Glomerular visceral epithelial cell (primary cell): ENCODE results near the gene YY1.
"Not testable (repeated sequence)": the region's sequence is repeated elsewhere in the genome, so short reads cannot be mapped to it uniquely, and the experiment has no call there.

Experiments
- DNase-seq: peaks from one replicate; pipeline ENCODE4 v3.0.0-alpha.2; 2016; ENCODE audit errors: extremely low spot score

Gene YY1

DNA sequence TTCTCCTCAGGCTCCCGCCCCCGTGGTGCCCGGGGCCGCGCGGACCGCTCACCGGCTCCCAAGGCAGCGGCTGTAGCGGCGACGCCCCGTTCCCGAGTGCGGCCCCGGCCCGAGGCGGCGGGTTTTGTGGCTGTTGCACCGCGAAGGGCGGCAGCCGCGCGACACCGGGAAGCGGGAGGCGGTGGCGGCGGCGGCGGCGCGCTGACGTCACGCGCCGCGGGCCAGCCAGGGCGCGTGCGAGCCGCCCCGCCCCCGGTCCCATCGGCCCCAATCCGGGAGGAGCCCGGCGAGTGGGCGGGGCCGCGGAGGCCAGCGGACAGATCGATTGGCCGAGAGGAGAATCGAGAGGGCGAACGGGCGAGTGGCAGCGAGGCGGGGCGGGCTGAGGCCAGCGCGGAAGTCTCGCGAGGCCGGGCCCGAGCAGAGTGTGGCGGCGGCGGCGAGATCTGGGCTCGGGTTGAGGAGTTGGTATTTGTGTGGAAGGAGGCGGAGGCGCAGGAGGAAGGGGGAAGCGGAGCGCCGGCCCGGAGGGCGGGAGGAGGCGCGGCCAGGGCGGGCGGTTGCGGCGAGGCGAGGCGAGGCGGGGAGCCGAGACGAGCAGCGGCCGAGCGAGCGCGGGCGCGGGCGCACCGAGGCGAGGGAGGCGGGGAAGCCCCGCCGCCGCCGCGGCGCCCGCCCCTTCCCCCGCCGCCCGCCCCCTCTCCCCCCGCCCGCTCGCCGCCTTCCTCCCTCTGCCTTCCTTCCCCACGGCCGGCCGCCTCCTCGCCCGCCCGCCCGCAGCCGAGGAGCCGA, at the start of gene YY1:
TSS of gene YY1 (plus strand) at position 726 of the 792 bp plus-strand sequence. CDS start 101 bp downstream, outside the sequence.
- peak; percentile 99 for DNase-seq

DNA sequence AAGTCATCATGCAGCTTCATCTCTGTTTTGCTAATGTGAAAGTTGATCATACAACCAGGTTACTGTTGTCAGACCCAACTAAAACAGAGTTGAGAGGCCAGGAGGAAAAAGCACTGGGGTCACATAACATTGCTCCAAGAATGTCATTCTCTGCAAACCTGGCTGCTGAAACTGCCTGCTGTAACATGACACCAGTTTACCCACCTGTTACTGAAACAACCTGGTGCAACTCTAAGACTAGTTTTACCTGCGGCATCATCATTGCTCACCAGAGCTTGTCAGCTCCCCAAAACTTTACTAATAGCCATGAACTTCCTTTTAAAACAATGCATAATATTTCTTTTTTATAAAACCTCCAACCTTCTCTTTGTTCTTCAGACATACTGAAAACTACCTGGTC, 48.8 kb upstream of the YY1 start:
- no peak for DNase-seq

DNA sequence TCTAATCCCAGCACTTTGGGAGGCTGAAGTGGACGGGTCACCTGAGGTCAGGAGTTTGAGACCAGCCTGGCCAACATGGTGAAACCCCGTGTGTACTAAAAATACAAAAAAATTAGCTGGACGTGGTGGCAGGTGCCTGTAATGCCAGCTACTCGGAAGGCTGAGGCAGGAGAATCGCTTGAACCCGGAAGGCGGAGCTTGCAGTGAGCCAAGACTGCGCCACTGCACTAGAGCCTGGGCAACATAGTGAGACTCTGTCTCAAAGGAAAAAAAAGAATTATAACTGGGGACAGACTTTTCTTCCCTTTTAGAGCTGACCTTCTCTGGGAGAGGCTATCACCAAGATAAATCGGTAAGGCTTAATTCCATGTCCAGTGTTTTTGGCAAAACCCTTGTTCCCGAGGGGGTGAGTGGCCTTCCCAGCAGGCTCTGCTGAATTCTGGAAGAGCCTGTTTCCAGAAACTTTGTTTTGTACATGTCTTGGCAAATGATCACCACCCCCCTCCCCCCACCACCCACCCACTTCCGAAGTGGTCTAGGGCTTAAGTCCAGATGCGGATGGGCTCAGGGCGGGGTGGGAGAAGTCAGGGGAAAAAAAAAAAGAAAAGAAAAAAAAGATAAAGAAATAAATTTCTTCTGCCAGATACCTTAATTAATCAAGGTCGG, 47.2 kb upstream of the YY1 start:
- DNase-seq: no peak

DNA sequence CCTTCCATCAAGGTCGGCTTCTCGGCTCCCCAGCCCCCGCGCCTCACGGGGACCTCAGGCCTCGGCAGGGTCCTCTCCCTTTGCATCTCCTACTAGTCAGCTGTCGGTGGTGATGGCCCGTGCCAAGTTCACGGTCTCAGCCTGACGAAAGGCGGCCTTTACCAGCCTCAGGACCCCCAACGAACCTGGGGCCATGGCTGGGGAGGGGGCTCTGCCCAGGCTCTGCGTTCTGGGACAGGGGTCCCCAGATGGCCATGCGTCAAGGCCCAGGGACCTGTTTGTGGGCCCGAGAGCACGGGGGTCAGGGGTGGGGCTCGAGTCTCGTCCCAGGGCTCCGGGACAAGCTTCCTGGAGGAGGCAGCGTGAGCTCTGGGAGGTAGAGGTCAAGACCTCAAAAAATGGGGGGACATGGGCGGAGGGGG, 46.7 kb upstream of the YY1 start:
- no peak for DNase-seq

DNA sequence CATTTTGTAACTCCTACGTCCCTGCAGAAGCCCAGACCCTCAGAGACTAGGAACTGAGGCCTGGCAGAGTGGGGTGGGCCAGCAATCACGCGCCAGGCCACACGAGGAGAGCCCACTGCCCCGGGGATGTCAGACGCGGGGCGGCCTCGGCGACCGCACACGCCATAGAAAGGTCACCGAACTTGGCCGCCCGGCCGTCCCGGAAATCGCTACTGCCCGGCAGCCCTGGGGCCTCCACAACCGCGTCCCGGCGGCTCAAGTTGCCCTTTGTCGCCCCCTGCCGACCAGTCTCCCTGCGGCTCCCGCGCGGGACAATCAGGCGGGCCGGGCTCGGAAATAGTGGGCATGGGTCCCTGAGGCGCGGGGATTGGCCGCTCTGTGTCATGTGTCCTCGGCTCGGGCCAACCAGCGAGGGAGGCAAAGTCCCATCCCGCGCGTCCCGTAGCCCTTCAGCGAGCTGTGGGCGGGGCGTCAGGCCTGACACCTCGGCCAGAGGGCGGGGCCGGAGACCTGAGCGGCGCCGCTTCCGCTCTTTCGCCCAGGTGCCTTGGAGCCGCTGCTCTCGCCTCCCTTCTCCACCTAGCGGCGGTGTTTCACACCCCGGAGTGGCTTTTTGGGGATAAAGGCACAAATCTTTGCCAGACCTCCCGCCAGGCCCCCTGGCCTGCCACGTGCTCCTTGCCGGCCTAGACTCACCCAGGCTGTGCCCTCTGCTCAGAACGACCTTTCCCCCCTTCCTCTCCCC, 46.1 kb upstream of the YY1 start:
- peak; percentile 99 for DNase-seq

DNA sequence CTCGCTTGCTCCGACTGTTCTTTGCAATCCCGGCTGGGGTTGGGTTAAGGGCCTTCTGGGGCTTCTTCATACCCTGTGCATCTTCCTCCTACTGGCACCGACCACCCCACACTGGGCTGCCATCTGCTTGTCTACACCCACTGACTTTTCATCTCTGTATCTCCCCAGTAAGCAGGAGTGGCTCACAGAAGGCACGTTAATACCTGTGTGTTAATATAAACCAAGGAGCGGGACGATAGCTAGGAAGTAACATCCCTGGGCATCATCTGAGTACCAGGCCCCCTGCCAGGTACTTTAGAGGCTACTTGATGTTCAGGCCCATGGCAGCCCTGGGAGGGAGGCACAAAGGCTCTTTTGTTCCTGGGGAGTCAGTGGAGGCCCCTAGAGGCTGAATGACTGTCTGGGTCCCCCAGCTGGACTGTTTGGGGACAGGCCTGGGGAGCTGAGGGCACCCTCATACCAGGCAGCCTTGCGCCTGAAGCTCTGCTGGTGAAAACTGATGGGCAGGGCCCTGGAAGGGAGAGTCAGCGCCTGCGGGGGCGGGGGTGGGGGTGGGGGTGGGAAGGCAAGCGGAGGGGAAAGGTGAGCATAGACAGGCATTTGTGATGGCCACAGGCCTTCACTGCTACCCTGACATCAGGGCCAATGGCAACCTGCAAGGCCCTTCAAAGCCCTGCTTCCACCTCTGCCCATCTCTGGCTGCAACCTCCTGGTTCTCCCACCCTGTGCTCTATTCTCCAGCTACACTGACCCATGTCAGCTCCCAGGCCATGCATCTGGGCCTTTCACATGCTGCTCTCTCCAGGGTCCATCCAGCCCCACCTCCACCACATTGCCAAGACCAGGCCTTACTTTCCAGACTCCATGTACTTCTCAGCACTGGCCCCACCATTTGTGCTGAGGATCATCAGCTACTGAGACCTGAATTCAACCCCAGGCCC, 45.3 kb upstream of the YY1 start:
- DNase-seq: no peak

DNA sequence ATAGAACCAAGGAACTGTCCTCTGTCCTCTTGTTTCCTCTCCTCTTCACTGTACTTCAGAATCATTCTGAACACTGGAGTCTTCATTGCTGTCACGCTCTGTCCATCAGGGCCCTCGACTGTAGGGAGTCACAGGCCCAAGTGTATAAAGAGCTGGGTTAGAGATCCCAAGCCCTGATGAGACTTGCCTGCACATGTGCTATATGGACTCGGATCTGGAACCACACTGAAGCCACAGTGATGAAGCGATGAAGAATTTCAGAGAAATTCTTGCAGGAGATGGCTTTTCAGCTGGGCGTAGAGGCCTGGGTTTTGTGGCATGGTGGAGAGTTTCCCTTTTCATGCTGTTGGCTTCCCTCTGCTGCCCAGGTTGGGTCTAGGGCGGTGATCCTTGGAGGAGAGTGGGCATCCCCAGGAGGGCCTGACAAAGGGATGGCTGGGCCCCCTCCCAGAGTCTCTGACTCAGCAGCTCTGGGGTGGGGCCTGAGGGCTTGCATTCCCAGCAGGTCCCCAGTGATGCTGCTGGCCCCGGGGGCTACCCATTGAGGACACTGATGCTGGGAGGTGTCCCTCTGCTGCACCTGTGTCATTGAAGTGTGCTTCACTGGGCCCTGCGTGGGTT, 39.6 kb upstream of the YY1 start:
- DNase-seq: no peak

DNA sequence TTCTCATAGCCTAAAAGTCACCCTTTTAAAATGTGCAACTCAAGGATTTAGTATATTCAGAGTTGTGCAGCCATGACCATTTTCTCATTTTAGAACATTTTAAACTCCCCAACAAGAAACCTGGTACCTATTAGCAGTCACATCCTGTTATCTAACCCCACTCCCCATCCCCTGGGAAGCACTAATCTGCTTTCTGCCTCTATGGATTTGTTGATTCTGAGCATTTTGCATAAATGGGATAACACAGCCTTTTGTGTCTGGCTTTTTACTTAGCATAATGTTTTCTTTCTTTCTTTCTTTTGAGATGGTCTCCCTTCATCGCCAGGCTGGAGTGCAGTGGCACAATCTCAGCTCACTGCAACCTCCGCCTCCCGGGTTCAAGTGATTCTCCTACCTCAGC, 38.6 kb upstream of the YY1 start:
- no peak for DNase-seq

DNA sequence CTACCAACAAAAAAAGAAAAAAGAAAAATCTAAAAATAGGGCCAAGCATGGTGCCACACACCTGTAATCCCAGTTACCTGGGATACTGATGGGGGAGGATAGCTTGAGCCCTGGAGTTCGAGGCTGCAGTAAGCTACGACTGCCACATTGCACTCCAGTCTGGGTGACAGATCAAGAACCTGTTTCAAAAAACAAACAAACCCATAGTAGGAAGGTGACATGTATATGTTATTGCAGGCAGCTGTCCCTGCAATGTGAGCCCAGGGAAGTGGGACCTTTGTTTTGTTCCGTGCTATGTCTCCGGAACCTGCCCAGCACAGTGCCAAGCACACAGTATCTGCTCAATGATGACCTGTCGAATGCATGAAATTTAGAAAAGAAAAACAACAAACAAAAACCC, 37.2 kb upstream of the YY1 start:
- no peak for DNase-seq

DNA sequence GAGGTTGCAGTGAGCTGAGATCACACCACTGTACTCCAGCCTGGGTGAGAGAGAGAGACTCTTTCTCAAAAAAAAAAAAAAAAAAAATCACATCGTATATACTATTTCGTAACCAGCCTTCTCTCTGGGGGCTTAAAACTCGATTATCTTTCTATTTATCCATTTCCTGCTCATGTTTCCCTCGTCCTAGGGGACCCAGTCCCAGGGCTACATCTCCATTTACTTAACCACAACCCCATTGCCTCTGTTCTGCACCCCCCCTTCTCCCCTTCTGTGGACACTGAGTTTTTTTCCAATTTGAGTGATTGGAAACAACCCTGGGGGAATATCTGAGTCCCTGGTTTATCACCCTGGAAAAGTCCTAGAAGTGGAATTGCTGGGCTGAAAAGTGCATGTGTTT, 36.2 kb upstream of the YY1 start:
- no peak for DNase-seq

DNA sequence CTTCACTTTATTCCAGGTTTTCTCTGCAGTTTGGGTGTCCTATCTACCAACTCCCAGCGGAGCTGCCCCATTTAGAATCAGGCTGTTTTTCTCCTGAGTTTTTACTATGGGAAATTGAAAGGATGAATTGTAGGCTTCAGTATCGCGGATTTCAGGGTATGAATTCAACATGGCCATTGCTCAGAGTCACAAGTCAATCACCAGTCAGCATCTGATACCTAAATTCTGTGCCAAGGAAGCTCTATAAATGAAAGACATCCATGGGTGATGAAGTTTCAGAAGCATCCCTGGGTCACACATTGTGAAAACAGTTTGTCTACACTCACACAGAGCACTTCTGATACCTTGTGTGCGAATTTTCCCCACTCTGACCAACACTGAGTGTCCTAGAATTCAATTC, 35.8 kb upstream of the YY1 start:
- no peak for DNase-seq

DNA sequence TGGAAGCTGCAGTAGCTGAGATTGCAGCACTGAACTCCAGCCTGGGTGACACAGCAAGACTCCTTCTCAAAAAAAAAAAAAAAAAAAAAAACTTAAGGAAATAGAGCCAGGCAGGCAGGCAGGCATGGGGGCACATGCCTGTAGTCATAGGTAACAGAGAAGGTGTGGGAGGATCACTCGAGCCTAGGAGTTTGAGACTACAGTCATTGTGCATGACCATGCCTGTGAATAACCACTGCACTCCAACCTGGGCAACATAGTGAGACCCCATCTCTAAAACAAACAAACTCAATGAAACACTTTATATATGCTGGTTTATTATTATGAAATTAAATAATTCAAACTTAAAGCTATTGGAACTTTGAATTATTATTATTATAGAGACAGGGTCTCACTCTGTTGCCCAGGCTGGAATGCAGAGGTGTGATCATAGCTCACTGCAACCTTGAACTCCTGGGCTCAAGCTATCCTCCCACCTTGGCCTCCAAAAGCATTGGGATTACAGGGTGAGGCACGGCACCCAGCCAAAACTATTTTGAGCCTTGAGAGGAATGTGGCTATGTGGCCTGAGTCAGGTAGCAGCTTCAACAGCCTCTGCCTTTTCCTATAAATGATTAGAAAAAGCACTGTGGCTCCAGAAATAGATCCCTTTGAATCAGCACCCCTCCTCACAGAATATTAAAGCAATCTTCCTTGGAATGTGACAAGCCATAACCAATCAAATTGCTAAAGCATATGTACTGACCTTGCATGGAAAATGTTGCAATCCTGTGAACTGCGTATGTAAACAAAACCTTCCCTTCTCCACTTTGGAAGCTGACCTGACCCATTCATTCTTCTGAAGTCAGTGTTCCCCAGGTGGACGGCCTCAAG, 34.7 kb upstream of the YY1 start:
- DNase-seq: no peak

DNA sequence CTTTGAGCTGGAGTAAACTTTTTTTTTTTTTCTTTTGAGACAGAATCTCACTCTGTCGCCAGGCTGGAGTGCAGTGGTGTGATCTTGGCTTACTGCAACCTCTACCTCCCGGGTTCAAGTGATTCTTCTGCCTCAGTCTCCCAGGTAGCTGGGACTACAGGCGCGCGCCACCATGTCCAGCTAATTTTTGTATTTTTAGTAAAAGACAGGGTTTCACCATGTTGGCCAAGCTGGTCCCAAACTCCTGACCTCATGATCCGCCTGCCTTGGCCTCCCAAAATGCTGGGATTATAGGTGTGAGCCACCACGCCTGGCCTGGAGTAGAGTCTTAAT, 34.1 kb upstream of the YY1 start:
- DNase-seq: not testable (repeated sequence)

DNA sequence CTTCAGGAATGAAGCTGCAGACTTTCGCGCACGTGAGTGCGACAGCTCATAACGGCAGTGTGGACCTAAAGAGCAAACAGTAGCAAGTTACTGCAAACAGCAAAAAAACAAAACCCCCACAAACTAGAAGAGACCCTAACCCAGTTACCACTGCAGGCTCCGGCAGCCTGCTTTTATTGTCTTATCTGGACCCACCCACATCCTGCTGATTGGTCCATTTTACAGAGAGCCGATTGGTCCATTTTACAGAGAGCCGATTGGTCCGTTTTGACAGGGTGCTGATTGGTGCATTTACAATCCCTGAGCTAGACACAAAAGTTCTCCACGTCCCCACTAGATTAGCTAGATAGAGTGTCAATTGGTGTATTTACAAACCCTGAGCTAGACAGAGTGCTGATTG, 31.4 kb upstream of the YY1 start:
- not testable (repeated sequence) for DNase-seq

DNA sequence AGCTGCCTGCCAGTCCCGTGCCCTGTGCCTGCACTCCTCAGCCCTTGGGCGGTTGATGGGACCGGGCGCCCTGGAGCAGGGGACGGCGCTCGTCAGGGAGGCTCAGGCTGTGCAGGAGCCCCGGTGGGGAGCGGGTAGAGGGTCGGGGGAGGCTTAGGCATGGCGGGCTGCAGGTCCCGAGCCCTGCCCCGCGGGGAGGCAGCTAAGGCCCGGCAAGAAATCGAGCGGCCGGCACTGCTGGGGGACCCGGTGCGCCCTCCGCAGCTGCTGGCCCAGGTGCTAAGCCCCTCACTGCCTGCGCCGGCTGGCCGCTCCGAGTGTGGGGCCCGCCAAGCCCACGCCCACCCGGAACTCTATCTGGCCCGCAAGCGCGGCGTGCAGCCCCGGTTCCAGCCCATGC, 30.8 kb upstream of the YY1 start:
- not testable (repeated sequence) for DNase-seq

DNA sequence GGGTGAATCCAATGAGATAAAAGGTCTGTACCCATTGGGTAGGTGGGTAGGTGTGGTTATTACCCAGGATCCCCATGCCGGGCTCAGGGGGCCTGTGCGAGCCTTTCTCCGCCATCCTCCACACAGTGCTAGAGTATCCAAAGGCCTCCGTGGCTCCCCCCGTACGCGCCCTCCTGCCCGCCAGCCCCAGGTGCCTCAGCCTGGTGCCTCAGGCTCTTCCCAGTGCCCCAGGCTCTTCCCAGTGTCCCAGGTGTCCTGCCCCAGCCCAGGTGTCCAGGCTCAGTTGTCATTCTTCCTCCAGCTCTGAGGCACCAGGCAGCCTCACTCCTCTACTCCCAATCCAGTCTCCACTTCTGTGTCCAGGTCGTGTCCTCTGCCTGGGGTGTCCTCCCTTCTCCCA, 27.6 kb upstream of the YY1 start:
- DNase-seq: no peak

DNA sequence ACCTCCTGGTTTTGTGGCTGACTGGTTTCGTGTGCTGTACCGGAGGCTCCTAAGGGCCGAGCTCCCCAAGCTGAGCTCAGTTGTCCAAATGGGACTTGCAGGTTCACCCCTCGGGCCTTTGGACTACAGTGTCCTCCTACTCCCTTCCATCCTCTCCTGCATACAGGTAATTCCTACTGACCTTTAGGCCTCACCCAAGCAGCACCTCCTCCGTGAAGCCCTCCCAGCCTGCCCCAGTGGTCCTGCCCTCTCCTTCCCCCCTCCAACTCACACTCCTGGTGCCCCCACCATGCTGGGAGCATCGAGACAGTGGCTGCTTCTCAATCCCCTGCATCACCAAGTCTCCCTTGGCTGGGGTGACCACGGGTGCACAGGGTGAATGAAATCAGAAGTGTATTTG, 27.1 kb upstream of the YY1 start:
- no peak for DNase-seq

DNA sequence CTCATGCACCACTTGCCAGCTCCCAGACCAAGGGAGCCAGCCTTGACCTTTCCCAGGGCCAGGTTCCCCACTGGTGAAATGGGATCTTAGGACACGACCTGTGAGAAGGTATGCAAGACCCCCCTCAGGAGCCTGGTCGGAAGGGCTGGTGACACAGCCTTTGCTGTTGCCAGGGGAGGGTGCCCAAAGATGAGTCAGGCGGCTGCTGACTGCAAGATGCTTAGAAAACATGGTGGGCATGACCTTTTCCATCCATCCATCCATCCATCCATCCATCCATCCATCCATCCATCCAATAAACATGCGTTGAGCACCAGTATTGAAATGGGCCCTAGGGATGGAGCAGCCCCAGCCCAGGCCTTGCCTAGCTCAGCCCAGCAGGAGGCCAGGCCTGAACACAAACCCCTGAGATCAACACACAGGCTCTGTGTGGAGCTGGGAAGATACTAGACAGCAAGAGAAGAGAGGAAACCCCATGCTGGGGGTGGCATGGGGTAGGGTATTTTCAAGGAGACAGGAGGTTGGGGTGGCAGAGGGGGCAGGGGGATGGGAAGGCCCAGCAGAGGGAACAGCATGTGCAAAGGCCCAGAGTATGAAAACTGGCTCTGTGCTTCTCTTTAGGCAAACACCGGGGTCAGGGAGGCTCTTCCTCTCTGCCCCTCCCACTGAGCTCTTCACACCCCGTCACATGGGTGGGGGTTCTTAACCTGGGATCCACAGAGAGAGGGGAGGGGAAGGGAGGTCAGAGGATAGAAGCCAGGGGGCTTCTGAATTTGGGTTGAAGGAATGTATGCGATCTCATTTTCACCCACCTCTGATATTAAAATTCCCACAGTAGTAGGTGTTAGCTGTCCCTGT, 26.2 kb upstream of the YY1 start:
- DNase-seq: no peak

DNA sequence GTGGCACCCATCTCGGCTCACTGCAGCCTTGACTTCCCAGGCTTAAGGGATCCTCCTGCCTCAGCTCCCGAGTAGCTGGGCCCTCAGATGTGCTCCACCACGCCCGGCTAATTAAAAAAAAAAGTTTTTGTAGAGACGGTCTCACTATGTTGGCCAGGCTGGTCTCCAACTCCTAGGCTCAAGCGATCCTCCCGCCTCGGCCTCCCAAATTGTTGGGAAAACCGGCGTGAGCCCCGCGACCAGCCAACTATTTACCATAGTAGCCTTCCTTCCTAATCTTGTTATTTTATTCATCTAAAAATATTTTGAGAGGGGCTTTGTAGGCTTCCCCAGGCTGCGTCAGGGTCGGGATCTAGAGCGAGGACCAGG, 25.4 kb upstream of the YY1 start:
- DNase-seq: no peak
